Midbrain (tissue), 1 donor: ENCODE results near the gene COL6A2.
"Not testable (repeated sequence)": the region's sequence is repeated elsewhere in the genome, so short reads cannot be mapped to it uniquely, and the experiment has no call there.

ENCODE experiments used
- DNase-seq: peaks from one replicate; lab custom pipeline; 2025; lab: John Stamatoyannopoulos, UW

Gene COL6A2

GRCh38 chr21:46060596-46061061 lies 37.3 kb upstream of the COL6A2 start:
- no peak for DNase-seq

- no peak for DNase-seq
Observed at GRCh38 chr21:46061063-46061462, 36.8 kb upstream of the COL6A2 start.

- DNase-seq, result no peak
Observed at GRCh38 chr21:46061518-46061917, 36.4 kb upstream of the COL6A2 start.

GRCh38 chr21:46061950-46062349 lies 36.0 kb upstream of the COL6A2 start:
- no peak for DNase-seq

- no peak for DNase-seq
Observed at GRCh38 chr21:46062471-46063211, 35.3 kb upstream of the COL6A2 start.

GRCh38 chr21:46063227-46063626 lies 34.7 kb upstream of the COL6A2 start:
- DNase-seq, result no peak

- DNase-seq, result no peak
Observed at GRCh38 chr21:46063734-46064680, 33.9 kb upstream of the COL6A2 start.

- DNase-seq, result no peak
Observed at GRCh38 chr21:46064870-46065214, 33.1 kb upstream of the COL6A2 start.

- no peak for DNase-seq
Observed at GRCh38 chr21:46065215-46065913, 32.5 kb upstream of the COL6A2 start.

GRCh38 chr21:46065914-46066551 lies 31.9 kb upstream of the COL6A2 start:
- DNase-seq, result no peak

GRCh38 chr21:46066591-46067331 lies 31.2 kb upstream of the COL6A2 start:
- no peak for DNase-seq

- no peak for DNase-seq
Observed at GRCh38 chr21:46067505-46068201, 30.3 kb upstream of the COL6A2 start.

GRCh38 chr21:46068516-46069079 lies 29.3 kb upstream of the COL6A2 start:
- DNase-seq, result no peak

- DNase-seq, result no peak
Observed at GRCh38 chr21:46069166-46069565, 28.7 kb upstream of the COL6A2 start.

- DNase-seq, result no peak
Observed at GRCh38 chr21:46069719-46070279, 28.1 kb upstream of the COL6A2 start.

GRCh38 chr21:46071082-46071481 lies 26.8 kb upstream of the COL6A2 start:
- DNase-seq, result no peak

GRCh38 chr21:46076724-46077123 lies 21.2 kb upstream of the COL6A2 start:
- DNase-seq, result not testable (repeated sequence)

GRCh38 chr21:46077674-46078101 lies 20.2 kb upstream of the COL6A2 start:
- no peak for DNase-seq

GRCh38 chr21:46078322-46078977 lies 19.5 kb upstream of the COL6A2 start:
- DNase-seq, result no peak
